Ascending aorta (tissue), 2 donors: ENCODE data around the gene WFDC1. TPM values are rescaled to one million over a fixed set of nuclear protein-coding genes. Genes with fewer than 3 reads are reported as not detected.
"Not testable (repeated sequence)": the region's sequence is repeated elsewhere in the genome, so short reads cannot be mapped to it uniquely, and the experiment has no call there.

Experiments used
- DNase-seq, 2 donors: peaks; one replicate each; pipeline ENCODE4 v3.0.0-alpha.2; 2019; ENCODE audit warnings: low spot score in 2 of 2
- H3K27ac ChIP-seq, 2 donors: fragments of 200-600 bp; sonication (generic); one replicate each; pipeline ENCODE4 v1.5.1; 2016 to 2017; ENCODE audit warnings: mild to moderate bottlenecking in 1 of 2
- H3K27me3 ChIP-seq: fragments of 200-600 bp; sonication (generic); one replicate; pipeline ENCODE4 v1.5.1; 2017
- H3K36me3 ChIP-seq, 2 donors: fragments of 200-600 bp; sonication (generic); one replicate each; pipeline ENCODE4 v1.5.1; 2016
- H3K4me1 ChIP-seq, 2 donors: fragments of 200-600 bp; sonication (generic); one replicate each; pipeline ENCODE4 v1.5.1; 2016 to 2017; ENCODE audit warnings: mild to moderate bottlenecking in 1 of 2
- H3K4me3 ChIP-seq, 2 donors: fragments of 200-600 bp; sonication (generic); one replicate each; pipeline ENCODE4 v1.5.1; 2016 to 2017; ENCODE audit warnings: mild to moderate bottlenecking in 1 of 2
- H3K9me3 ChIP-seq, 2 donors: fragments of 200-600 bp; sonication (generic); one replicate each; pipeline ENCODE4 v1.5.1; 2016
- CTCF ChIP-seq, 3 experiments: fragments of 200-600 bp in 2 of 3; fragments of 450-650 bp in 1 of 3; sonication (generic) in 2 of 3; IDR thresholded peaks; one replicate each; pipeline ENCODE4 v1.5.1; 2016 to 2019; ENCODE audit warnings: antibody characterized with exemption in 3 of 3, mild to moderate bottlenecking in 1 of 3, moderate library complexity in 1 of 3
- intact Hi-C: fragments of 100-400 bp; cut with DNase I; formaldehyde crosslinking; loops from one replicate; pipeline ENCODE4 v1.15.1; 2023
- total RNA-seq: library from RNA; depleted of rRNA; stranded (reverse); fragments of >200 nt; gene quantifications from one replicate; pipeline ENCODE4 v1.1.0, GENCODE V29; 2016

WFDC1 gene
- total RNA-seq, 1 donor from 2014 or later: 126 TPM

GRCh38 chr16:84339766-84340165, 45.1 kb downstream of the WFDC1 start:
- TF ChIP-seq CTCF (IDR thresholded peaks at IDR 0.05): no peak
- Histone ChIP-seq H3K36me3 (no peaks in the 10 kb centered on the region), H3K4me3 (no peak overlapping the region), H3K4me1 (no peaks in the 10 kb centered on the region), H3K9me3 (peaks cover 12 to 14% of the 10 kb centered on the region in 2 donors), H3K27me3 (no peaks in the 10 kb centered on the region), H3K27ac (no peak overlapping the region)
- intact Hi-C loops: no loop called here
- DNase-seq: no peak

GRCh38 chr16:84340325-84341040, 45.8 kb downstream of the WFDC1 start:
- H3K36me3 ChIP-seq: no peaks in the 10 kb centered on the region
- intact Hi-C loops: no loop called here

DNA sequence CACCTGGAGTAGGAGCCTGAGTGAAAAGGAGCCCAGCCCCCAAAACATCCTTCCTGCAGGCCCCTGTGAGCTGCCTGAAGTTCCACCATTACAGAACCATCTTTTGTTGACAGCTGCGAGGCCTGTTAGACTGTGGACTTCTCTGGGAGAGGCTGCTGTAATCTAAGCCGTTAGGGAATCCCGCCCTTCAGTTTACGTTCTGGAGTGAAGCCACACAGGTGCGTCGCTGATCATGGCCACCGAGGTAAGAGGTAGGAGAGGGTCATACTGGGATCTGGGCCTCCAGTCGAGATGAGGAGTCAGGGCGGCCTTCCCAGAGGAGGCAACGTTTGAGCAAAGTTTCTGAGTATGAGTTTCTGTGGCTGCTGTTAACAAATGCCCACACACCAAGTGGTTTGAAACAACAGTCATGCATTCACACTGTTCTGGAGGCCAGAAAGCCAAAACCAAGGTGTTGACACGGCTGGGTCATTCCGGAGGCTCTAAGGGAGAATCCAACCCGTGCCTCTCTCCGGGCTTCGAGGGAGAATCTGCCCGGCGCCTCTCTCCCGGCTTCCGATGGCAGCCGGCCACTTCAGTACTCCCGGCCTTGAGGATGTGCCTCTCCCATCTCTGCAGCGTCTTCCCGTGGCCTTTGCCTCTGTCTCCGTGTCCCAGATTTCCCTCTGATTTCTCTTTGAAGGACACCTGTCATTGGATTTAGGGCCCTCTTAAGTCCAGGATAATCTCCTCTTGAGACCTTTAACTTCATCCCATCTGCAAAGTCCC, 47.0 kb downstream of the WFDC1 start:
- H3K4me3 ChIP-seq: no peak overlapping the region
- H3K27ac ChIP-seq: no peak overlapping the region
- peaks cover 7 to 11% of the 10 kb centered on the region in 2 donors for H3K9me3 ChIP-seq
- no peaks in the 10 kb centered on the region for H3K27me3 ChIP-seq
- H3K4me1 ChIP-seq: no peaks in the 10 kb centered on the region
- intact Hi-C loops: no loop called here
- no peak for DNase-seq
- TF ChIP-seq CTCF (IDR thresholded peaks at IDR 0.05): no peak
- H3K36me3 ChIP-seq: no peaks in the 10 kb centered on the region

More at GRCh38 chr16:84340325-84341040, 45.8 kb downstream of the WFDC1 start:
- no peak for DNase-seq
- TF ChIP-seq CTCF (IDR thresholded peaks at IDR 0.05): no peak
- Histone ChIP-seq H3K27me3 (no peaks in the 10 kb centered on the region), H3K4me3 (no peak overlapping the region), H3K27ac (no peak overlapping the region), H3K9me3 (peaks cover 12 to 14% of the 10 kb centered on the region in 2 donors), H3K4me1 (no peaks in the 10 kb centered on the region)

- H3K4me3 ChIP-seq, H3K9me3 ChIP-seq, H3K4me1 ChIP-seq, intact Hi-C loops, H3K27ac ChIP-seq, H3K36me3 ChIP-seq, H3K27me3 ChIP-seq, DNase-seq: not testable (repeated sequence)
These were observed 49.1 kb downstream of the WFDC1 start for GRCh38 chr16:84343800-84344199.

DNA sequence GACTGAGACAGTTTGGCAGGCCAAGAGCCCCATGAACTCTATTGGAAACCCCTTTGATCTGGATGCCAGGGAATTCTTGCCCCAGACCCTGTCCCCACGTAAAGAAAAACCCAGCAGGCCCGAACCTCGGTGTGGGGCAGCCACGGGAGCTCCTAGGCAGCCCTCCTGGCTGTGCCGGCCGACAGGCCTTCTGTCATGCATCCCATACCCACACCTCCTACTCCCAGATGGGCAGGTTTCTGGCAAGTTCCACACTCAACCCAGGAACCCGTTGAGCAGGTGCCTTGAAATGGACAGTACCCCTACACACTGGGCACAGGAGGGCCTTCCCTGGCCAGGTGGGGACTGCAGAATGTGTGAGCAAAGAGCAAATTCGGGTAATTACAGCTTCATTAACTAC, 50.1 kb downstream of the WFDC1 start:
- H3K9me3 ChIP-seq: no peaks in the 10 kb centered on the region
- H3K36me3 ChIP-seq: no peaks in the 10 kb centered on the region
- H3K4me1 ChIP-seq: no peaks in the 10 kb centered on the region
- no peak for TF ChIP-seq CTCF (IDR thresholded peaks at IDR 0.05)
- DNase-seq: no peak
- H3K4me3 ChIP-seq: no peak overlapping the region
- intact Hi-C loops: no loop called here
- H3K27me3 ChIP-seq: no peaks in the 10 kb centered on the region
- H3K27ac ChIP-seq: no peak overlapping the region

- Histone ChIP-seq H3K27me3 (no peaks in the 10 kb centered on the region), H3K4me3 (no peak overlapping the region), H3K36me3 (no peaks in the 10 kb centered on the region), H3K27ac (no peak overlapping the region), H3K4me1 (no peaks in the 10 kb centered on the region), H3K9me3 (no peaks in the 10 kb centered on the region)
- no peak for TF ChIP-seq CTCF (IDR thresholded peaks at IDR 0.05)
- intact Hi-C loops: no loop called here
- DNase-seq: no peak
These were observed 52.5 kb downstream of the WFDC1 start for GRCh38 chr16:84347161-84347560.
